NCI-H1105 (cell line): ENCODE data around the gene UBE2H.
"Not testable (repeated sequence)": the region's sequence is repeated elsewhere in the genome, so short reads cannot be mapped to it uniquely, and the experiment has no call there.

Experiments
- DNase-seq: peaks from one replicate; lab custom pipeline; 2025; lab: John Stamatoyannopoulos, UW

The UBE2H gene

DNA sequence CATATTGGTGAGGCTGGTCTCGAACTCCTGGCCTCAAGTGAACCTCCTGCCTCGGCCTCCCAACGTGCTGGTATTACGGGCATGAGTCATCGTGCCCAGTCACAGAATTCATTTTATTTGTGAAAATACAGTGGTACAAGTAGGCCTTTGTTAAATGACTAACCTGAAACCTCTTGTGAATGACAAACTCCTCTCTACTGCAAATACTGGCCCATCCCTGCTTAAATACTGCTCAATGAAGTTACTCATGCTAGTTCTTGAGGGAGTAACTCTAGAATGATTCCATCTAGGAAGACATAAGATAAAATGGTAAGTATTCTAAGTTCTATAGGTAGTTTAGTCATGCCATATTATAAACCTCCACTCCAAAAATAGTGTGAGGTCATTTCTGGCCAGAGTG is 80.7 kb downstream of the UBE2H start:
- DNase-seq: no peak

DNA sequence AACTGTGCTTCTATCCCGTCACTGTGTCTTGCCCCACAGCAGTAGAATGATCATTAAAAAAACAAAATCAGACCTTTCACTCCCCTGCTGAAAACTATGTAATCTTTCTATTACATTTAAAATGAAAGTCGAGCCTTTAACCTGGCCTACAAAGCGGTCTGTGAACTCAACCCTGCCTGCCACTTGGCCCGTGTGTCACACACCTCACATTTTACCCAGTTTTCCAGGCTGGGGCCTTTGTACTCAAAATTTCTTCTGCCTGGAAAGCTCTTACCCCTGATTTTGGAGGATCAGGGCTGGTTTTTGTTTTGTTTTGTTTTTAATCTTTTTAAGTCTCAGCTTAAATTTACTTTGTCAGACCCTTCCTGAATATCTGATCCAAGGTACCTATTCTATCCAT is 82.1 kb downstream of the UBE2H start:
- DNase-seq: no peak

DNA sequence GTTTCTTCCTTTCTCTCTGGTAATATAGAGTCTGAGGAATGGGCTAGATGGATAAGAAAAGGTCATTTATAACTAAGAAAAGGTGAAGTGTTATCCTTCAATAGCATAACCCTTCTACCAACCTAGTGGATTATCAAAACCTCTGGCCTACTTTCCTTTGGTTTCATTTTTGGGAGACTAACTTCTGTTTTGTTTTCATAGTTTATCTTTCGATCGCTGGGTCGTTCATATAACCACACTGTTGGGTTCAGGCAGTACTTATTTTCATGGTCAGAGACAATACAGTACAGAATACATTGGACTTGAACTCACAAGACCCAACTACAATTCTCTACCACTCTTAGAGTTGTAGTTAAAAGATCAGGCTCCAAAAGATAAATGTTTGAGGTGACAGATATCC is 86.5 kb downstream of the UBE2H start:
- DNase-seq: no peak

- DNase-seq: no peak
Measured at GRCh38 chr7:129865925-129866201, 86.9 kb downstream of the UBE2H start.

DNA sequence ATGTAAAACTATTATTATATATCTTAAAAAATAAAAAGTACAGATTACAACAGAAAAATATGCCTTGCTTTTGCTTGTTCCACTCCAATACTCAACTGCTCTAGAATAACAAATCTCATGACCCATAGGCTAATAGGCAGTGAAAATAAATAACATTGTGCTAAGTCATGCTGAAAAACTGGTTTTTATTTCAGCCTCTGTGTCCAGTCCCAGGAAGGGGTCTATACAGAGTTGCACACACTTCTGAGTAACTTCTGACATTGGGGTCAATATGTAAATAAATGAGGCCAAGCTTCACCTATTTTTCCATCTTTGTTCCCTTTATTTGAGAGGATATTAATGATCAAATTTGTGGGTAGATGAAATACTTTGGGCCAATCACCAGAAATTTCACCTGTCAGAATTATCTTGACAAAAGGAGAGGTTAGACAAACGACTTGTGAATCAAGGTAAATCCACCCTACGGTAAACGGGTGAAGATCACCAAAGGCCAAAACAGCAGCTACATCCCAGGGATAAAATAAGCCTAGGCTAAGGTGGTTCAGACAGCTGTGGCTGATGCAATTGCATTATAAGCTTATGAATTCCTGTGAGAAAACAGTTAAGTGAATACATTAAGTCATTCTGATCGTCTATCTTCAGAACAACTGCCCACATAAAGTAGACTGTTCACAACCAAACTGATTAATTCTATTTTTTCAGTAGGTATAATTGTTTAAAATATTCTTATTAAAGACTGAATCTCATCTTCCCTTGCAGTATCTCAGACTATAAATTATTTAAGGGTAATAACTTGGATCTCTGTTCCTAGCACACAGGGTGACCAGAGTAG is 87.5 kb downstream of the UBE2H start:
- no peak for DNase-seq

GRCh38 chr7:129864676-129865075 is 88.1 kb downstream of the UBE2H start:
- not testable (repeated sequence) for DNase-seq

DNA sequence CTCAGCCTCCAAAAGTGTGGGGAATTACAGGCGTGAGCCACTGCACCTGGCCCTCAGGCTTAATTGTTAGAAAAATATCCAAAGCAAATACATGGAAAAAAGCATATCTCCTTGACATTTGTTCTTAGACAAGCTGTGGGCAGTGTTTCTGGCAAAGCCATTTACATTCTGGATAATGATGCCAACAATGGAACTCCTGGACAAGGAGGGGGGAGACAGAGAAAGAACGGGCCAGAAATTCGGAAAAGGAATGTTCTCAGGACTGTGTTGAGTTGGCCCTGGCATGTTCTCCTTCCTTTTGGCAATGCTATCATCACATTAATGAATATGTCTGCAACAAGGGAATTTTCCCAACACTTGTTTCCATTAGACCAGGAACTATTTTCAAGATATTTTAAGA is 88.7 kb downstream of the UBE2H start:
- DNase-seq: no peak

DNA sequence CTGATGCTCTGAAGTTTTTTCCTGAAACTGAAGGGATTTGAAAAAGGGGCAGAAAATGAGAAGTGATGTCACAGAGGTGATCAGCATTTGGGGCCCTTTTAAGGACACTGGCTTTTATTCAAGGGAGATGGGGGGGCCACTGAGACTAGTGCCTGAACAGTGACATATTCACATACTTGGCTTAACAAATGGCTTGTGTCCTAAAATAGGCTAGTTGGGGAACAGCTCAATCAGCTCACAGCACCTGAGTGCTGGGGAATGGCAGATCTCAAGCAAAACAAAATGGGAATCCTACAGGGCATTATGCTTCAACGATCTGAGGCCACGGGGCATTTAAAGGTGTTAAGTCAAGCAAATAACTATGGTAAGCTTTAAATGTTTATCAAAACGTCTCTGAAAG is 90.1 kb downstream of the UBE2H start:
- DNase-seq: no peak

DNA sequence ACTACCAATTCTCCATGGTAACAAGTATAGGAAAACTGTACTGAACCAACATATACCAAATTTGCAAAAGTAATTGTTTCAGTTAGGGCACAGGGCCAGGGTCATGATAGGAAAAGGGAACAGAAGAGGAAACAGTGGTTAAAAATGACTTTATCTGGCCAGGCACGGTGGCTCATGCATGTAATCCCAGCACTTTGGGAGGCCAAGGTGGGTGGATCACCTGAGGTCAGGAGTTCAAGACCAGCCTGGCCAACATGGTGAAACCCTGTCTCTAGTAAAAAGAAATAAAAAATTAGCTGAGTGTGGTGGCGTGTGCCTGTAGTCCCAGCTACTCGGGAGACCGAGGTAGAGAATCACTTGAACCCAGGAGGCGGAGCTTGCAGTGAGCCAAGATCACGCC is 92.0 kb downstream of the UBE2H start:
- not testable (repeated sequence) for DNase-seq

DNA sequence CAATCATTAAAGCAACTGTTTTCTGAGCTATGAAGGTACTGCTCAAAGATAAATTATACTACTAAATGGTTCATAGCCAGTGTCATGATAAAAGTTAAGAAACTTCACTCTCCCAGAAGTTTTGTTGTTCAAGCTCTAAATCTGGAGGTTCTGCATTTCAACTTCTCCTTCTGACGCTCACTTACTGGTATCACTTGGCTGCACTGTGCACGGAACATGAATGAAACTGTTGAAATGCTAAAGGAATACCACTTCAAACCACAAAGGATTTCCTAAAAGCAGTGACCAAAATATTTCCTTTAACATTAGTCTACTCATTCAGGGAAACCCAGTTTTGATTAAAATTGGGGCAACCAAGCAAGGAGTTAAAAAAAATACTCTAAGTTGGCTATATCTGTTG is 93.6 kb downstream of the UBE2H start:
- no peak for DNase-seq

- DNase-seq: no peak
Measured at GRCh38 chr7:129858490-129858889, 94.3 kb downstream of the UBE2H start.

- DNase-seq: no peak
Measured at GRCh38 chr7:129857313-129857712, 95.4 kb downstream of the UBE2H start.

GRCh38 chr7:129855935-129856717 is 96.6 kb downstream of the UBE2H start:
- no peak for DNase-seq

GRCh38 chr7:129855234-129855673 is 97.5 kb downstream of the UBE2H start:
- DNase-seq: no peak

GRCh38 chr7:129854401-129854800 is 98.4 kb downstream of the UBE2H start:
- DNase-seq: no peak

DNA sequence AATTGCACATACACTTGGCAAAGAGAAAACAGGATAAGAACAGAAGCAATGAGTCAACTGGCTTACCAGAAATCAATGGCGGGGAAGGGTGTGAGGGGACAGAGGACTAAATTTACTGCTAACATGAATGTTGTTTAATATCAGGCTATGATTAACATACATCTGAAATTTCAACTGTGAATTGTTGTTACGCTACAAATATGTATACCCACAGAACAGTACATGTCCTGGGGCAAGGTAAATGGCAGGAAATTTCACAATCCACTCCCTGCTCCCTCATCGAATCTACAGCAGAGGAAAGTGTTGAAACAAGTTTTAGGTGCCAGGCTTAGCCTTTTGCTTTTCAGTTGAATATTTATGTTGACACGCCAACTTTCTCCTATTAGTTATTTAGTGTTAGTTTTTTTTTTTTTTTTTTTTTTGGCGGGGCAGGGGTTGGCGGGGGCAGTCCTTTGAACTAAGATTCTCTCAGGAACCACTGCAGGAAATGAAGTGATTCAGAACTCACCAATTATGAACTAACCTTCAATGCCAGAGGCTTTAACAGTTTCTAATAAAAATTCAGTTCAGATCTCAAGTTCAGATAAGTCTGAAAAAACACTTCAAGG is 99.0 kb downstream of the UBE2H start:
- no peak for DNase-seq

GRCh38 chr7:129851809-129852208 is 101.0 kb downstream of the UBE2H start:
- DNase-seq: no peak

DNA sequence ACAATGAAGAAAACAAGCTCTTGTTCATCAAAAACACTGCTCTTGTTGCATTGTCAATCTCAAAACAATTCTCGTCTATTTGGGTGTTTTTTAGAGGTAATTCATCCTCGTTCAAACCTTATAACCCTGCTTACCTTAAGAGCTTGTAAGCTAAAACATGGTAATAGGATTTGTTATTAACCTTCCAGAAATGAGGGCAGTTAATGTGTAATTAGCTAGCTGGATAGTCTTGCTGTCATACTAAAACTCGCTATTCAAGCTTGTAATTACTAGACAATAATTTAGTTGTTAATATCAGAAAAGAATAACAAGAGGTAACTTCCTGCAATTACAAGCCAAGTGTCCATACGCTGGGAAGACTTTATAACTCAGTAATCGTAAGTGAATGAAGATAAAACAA is 101.6 kb downstream of the UBE2H start:
- no peak for DNase-seq

DNA sequence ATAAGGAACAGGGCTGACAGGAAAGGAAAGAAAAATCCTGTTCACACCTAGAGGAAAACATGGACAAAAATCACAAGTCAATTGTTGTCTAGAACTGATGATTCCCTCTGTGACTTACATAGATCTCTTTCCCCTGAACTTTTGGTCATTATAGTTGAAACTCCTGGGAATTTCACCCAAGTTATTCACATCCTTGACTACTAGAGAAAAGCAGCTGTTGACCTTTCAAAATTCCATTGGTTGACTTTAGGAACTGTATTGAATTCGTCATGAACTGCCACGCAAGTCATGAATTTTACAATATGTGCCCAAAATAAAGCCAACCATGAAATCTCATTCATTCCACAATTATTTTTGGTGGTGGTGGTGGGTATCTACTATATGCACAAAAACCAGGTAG is 104.3 kb downstream of the UBE2H start:
- DNase-seq: no peak

DNA sequence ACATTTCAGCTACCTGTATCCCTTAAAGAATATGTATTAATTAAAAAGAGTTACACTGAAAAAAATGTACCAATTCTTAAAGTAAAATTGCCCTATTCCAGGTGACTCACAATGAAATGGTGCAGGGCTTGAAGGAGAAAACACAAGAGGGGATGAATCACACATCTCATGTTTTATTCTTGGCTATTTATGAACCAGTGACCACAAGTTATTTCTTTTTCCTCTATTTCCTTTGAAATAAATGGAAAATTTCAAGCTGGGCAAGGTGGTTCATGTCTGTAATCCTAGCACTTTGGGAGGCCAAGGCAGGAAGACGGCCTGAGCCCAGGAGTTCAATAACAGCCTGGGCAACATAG is 106.8 kb downstream of the UBE2H start:
- no peak for DNase-seq

GRCh38 chr7:129845178-129845971 is 107.4 kb downstream of the UBE2H start:
- no peak for DNase-seq
